Measurements from ENCODE around the gene TCEA2.

Gene TCEA2

DNA sequence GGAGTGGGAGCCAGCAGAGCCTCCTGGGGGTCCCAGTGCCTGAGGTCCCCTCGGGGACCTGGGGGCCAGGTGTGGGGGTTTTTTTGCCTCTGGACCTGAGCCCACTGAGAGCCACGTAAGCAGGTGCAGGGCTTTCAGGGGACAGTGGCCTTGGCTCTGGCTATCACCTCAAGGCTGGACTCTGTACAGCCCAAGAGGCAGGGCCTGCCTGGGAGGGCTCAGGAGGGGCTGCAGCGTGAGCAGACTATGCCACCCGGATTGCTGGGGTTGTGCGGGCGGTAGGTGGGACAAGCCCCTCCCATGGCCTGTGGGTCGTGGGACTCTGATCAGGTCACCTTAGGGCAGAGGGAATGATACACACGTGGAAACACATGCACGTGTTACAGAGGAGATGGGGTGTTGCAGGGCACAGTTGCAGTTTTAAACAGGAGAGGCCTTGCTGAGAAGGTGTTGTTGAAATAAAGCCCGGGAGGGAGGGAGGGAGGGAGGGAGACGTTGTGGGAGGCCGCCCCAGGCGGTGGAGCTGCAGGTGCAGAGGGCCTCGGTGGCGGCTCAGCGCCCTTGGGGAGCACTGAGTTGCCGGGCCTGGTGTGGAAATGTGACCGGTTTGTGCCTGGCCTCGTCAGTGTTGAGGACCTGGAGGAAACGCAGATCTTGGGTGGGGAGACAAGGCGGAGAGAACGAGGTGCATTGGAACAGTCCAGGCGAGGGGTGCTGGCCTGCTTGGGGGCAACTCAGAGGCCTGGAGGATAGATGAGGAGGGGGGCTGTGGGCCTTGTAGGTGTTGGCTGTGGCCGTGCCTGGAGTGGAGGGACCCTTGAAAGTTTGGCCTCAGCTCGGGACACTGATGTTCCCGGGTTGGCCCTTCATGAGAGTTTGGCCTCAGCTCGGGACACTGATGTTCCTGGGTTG lies 2.3 kb downstream of the TCEA2 start:
- no peak for DNase-seq (ENCODE audit: low read depth in 2 of 2)

- DNase-seq (ENCODE audit: low read depth in 2 of 2) = peak; percentile 48 to 61
Observed at GRCh38 chr20:64065974-64066343, 3.0 kb downstream of the TCEA2 start.

- no peak for DNase-seq (ENCODE audit: low read depth in 2 of 2)
Observed at GRCh38 chr20:64067005-64067632, 4.1 kb downstream of the TCEA2 start.

GRCh38 chr20:64067733-64068307 lies 4.8 kb downstream of the TCEA2 start:
- no peak for DNase-seq (ENCODE audit: low read depth in 2 of 2)

DNA sequence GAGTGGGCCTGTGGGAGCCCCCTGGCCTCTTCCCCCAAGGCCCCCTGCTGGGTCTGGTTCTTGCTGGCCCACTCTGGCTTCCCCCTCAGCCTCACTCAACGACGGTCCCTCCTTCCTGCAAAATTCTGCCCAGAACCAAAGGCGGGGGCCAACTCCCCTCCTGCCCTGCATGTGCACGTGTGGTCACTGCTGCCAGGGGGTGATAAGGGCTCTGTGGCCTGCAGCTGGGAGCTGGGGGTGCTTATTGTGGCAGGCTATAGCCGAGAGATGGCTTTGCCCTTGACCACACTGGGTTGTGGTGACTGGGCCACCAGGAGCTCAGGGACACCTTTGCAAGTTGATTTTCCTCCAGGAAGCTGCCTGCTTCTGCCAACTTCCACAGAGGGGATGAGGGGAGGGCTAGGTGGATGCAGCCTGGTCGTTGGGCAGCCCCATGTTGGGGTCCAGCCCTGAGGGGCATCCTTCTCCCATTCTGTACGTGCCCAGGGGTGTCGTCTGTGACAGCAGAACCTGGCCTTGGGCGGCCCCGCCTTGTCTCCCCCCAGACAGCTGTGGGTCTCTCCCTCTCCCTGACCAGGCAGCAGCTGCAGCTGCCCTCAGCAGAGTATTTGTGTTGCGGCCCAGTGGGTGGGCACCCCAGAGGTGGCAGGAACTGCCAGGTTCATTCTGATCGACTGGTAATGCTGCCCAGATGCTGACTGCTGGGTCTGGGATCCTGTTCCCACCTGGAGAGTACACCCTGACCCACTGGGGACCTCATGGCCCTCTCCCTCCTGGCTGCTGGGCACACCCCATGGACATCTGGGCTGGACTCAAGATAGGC lies 5.6 kb downstream of the TCEA2 start:
- no peak for DNase-seq (ENCODE audit: low read depth in 2 of 2)

DNA sequence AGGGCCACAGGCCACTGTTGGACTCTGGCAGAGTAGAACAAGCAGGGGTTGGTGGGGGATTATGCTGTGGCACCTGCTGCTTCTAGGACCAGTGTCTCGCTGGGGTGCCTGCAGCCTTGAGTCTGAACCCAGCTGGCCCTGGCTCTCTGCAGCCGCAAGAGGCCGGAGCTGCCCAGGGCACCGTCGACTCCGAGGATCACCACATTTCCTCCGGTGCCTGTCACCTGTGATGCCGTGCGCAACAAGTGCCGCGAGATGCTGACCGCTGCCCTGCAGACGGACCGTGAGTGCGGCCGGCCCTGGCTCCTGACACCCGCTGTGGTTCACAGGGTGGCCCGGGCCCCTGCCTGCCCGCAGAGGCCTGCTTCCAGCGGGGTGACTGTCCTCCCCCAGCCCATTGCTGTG lies 6.2 kb downstream of the TCEA2 start:
- no peak for DNase-seq (ENCODE audit: low read depth in 2 of 2)

GRCh38 chr20:64069614-64070243 lies 6.7 kb downstream of the TCEA2 start:
- no peak for DNase-seq (ENCODE audit: low read depth in 2 of 2)

DNA sequence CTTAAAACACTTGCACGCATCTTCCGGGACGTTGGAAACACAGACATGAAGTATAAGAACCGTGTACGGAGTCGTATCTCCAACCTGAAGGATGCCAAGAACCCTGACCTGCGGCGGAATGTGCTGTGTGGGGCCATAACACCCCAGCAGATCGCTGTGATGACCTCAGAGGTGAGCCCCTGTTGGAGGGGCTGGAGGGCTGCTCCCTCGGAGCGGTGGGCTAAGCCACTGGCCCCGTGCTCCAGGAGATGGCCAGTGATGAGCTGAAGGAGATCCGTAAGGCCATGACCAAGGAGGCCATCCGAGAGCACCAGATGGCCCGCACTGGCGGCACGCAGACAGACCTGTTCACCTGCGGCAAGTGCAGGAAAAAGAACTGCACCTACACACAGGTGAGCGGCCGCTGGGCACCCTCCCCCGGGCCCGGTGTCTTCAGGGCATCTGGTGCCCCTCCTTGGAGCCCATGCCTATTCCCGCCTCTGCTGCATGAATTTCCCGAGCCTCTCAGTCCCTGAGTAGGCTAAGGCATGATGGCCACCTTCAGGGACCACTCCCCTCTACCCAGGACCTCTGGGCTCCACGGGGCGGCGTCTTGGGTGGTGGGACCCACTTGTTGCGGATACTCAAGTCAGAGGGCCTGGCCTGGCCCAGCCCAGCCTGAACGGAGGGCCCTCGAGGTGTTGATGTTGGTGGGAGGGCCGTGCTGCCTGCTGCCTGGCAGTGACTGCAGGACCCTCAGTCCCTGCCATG lies 7.4 kb downstream of the TCEA2 start:
- DNase-seq (ENCODE audit: low read depth in 2 of 2) = no peak

- no peak for DNase-seq (ENCODE audit: low read depth in 2 of 2)
Observed at GRCh38 chr20:64071341-64072332, 8.6 kb downstream of the TCEA2 start.

GRCh38 chr20:64072498-64073063 lies 9.6 kb downstream of the TCEA2 start:
- no peak for DNase-seq (ENCODE audit: low read depth in 2 of 2)

GRCh38 chr20:64073476-64074183 lies 10.6 kb downstream of the TCEA2 start:
- DNase-seq (ENCODE audit: low read depth in 2 of 2) = no peak

GRCh38 chr20:64074184-64074789 lies 11.3 kb downstream of the TCEA2 start:
- DNase-seq (ENCODE audit: low read depth in 2 of 2) = no peak

- no peak for DNase-seq (ENCODE audit: low read depth in 2 of 2)
Observed at GRCh38 chr20:64074963-64075362, 12.0 kb downstream of the TCEA2 start.

DNA sequence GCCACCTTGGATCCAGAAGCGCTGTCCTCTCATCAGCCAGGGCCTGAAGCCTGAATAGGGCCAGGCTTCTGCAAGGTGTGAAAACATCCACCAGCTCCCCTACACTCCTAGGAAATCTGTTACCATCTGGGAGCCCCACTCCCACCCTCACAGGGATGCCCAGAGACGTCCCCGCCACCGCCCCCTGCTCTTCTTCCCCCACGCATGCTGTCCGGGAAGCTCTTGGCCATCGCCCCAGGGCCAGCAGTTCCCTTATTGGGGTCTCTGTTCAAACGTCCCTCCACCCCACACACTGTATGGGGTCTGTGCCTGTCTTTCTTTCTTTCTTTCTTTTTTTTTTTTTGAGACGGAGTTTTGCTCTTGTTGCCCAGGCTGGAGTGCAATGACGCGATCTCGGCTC lies 12.6 kb downstream of the TCEA2 start:
- DNase-seq (ENCODE audit: low read depth in 2 of 2) = no peak

DNA sequence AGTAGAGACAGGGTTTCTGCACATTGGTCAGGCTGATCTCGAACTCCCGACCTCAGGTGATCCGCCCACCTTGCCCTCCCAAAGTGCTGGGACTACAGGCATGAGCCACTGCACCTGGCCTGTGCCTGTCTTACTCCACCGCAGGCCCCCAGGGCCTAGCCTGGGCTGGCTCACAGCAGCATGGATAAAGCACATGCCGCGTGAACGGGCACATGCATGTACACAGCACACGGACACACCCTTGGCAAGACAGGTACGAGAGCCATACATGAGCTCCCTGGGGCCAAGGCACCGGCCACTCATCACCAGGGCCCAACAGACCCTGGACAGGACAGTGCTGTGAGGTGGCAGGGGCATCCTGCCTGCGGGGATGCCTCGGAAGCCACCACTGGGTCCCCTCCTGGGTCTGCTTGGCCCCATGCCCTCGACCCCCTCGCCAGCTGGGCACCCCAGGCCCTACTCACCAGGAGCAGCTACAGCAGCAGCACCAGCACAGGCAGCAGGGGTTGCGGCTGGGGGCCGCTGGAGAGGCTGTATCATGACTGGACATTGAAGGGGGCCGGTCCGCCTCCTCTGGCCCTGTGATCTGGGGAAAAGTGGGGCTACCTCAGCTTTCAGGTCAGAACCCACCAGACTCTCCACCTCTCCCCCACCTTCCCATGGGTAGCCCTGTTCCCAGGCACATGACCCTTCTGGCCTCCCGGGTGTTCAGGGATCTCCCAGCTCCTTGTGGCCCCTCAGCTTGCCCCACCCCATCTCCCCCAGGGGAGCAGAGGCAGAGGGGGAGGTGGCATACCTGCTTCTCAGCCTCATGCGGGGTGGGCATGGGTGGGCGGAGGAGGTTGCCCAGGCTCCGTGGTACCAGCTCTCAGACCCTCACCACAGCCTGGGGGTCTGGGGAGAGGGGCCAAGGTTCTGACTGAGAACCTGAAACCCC lies 13.3 kb downstream of the TCEA2 start:
- DNase-seq (ENCODE audit: low read depth in 2 of 2) = no peak

GRCh38 chr20:64077094-64077493 lies 14.1 kb downstream of the TCEA2 start:
- DNase-seq (ENCODE audit: low read depth in 2 of 2) = no peak

GRCh38 chr20:64077541-64077875 lies 14.5 kb downstream of the TCEA2 start:
- no peak for DNase-seq (ENCODE audit: low read depth in 2 of 2)

All from stimulated activated CD4-positive, alpha-beta T cell treated with anti-CD3 and anti-CD28 coated beads, Interleukin-15, amount 100 ng/mL, for 48 hours (primary cell).